ENCODE results near the gene IFT57. TPM values are rescaled to one million over a fixed set of nuclear protein-coding genes. Genes with fewer than 3 reads are reported as not detected.

IFT57 gene
- total RNA-seq, 1 experiment from 2014 or later: 17.6 TPM

DNA sequence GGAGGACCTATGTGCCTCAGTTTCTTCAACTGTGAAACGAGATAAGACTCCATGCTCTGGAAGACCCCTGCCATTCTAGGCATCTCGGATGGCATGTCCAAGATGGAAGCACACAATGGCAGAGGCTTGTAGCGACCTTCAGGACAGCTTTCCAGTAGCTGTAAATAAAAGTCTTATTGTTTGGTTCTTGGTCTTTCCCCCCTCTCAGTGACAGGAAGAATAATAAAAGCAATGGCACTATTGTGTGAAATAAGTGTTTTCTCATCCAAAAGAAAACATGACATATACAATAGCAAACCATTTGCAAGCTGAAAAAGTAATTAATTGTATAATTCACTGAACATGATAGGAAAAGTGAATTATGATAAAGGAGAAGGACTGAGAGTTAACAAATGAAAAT lies 98.9 kb downstream of the IFT57 start:
- ChIA-PET CTCF (no interaction called here), POLR2A (no interaction called here)
- Histone ChIP-seq H3K9me3 (no peaks in the 10 kb centered on the region), H3K4me1 (no peaks in the 10 kb centered on the region), H3K4me3 (ENCODE audit: low read depth, low read length) (no peak overlapping the region), H3K36me3 (ENCODE audit: control insufficient read depth, insufficient read depth, low read length) (no peaks in the 10 kb centered on the region), H3K27me3 (replicated peaks; ENCODE audit: control insufficient read depth, insufficient read depth, low read length) (no peaks in the 10 kb centered on the region)
- Mint-ChIP-seq H3K27me3 (ENCODE audit: insufficient read depth, unreplicated experiment) (no peaks in the 10 kb centered on the region), H3K9me3 (ENCODE audit: unreplicated experiment) (no peaks in the 10 kb centered on the region), H3K27ac (ENCODE audit: unreplicated experiment) (no peak overlapping the region), H3K36me3 (ENCODE audit: insufficient read depth, unreplicated experiment) (no peaks in the 10 kb centered on the region), H3K4me3 (ENCODE audit: unreplicated experiment) (no peak overlapping the region), H3K4me1 (ENCODE audit: low read depth, unreplicated experiment) (no peaks in the 10 kb centered on the region)
- no peak for TF ChIP-seq CTCF (IDR thresholded peaks at IDR 0.05; ENCODE audit: insufficient read depth in 1 of 2, low read depth in 1 of 2, low read length in 1 of 2, severe bottlenecking in 1 of 2, unreplicated experiment in 1 of 2)
- BruUV-seq (replicated peaks): no TSS peak
- intact Hi-C loops (cut with micrococcal nuclease; ENCODE audit: unreplicated experiment): no loop called here
- no peak for DNase-seq

GRCh38 chr3:108122276-108122675 lies 99.9 kb downstream of the IFT57 start:
- Mint-ChIP-seq H3K9me3 (ENCODE audit: unreplicated experiment) (no peaks in the 10 kb centered on the region), H3K27me3 (ENCODE audit: insufficient read depth, unreplicated experiment) (no peaks in the 10 kb centered on the region), H3K4me1 (ENCODE audit: low read depth, unreplicated experiment) (no peaks in the 10 kb centered on the region), H3K36me3 (ENCODE audit: insufficient read depth, unreplicated experiment) (no peaks in the 10 kb centered on the region), H3K27ac (ENCODE audit: unreplicated experiment) (no peak overlapping the region), H3K4me3 (ENCODE audit: unreplicated experiment) (no peak overlapping the region)
- Histone ChIP-seq H3K4me3 (ENCODE audit: low read depth, low read length) (no peak overlapping the region), H3K9me3 (no peaks in the 10 kb centered on the region), H3K4me1 (no peaks in the 10 kb centered on the region), H3K27me3 (replicated peaks; ENCODE audit: control insufficient read depth, insufficient read depth, low read length) (peaks cover under 1% of the 10 kb centered on the region; the same call in 1 of the 2 replicates), H3K36me3 (ENCODE audit: control insufficient read depth, insufficient read depth, low read length) (no peaks in the 10 kb centered on the region)
- no TSS peak for BruUV-seq (replicated peaks)
- ChIA-PET CTCF (no interaction called here), POLR2A (no interaction called here)
- intact Hi-C loops (cut with micrococcal nuclease; ENCODE audit: unreplicated experiment): no loop called here
- no peak for DNase-seq
- no peak for TF ChIP-seq CTCF (IDR thresholded peaks at IDR 0.05; ENCODE audit: insufficient read depth in 1 of 2, low read depth in 1 of 2, low read length in 1 of 2, severe bottlenecking in 1 of 2, unreplicated experiment in 1 of 2)

DNA sequence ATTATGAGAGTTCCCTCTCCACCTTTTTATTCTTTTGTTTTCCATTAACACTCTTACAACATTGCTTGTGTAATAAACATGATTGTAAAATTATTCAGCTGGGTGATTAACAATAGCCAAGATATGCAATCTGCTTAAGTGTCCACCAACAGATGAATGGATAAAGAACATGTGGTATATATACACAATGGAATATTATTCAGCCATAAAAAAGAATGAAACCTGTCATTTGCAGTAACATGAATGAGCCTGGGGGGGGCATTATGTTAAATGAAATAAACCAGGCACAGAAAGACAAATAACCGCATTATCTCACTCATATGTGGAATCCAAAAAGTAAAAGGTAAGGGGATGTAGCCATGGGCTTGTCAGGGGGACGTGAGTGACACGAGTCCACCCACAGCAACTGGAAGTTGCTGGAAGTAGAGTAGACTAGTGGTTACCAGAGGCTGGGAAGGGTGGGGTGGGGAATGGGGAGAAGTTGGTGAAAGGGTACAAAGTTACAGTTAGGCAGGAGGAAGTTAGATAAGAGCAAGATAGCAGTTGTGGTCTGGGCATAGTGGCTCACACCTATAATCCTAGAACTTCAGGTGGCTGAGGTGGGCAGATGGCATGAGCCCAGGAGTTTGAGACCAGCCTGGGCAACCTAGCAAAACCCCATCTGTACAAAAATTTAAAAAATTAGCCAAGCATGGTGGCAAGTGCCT lies 102.7 kb downstream of the IFT57 start:
- ChIA-PET CTCF (no interaction called here), POLR2A (no interaction called here)

More for the DNA sequence above, 102.7 kb downstream of the IFT57 start:
- no TSS peak for BruUV-seq (replicated peaks)
- H3K9me3 Mint-ChIP-seq (ENCODE audit: unreplicated experiment): no peaks in the 10 kb centered on the region
- no peak overlapping the region for H3K4me3 Mint-ChIP-seq (ENCODE audit: unreplicated experiment)
- no peak for TF ChIP-seq CTCF (IDR thresholded peaks at IDR 0.05; ENCODE audit: insufficient read depth in 1 of 2, low read depth in 1 of 2, low read length in 1 of 2, severe bottlenecking in 1 of 2, unreplicated experiment in 1 of 2)
- H3K27me3 Mint-ChIP-seq (ENCODE audit: insufficient read depth, unreplicated experiment): peaks cover 4% of the 10 kb centered on the region
- Histone ChIP-seq H3K27me3 (replicated peaks; ENCODE audit: control insufficient read depth, insufficient read depth, low read length) (peaks cover 2% of the 10 kb centered on the region; the same call in 1 of the 2 replicates), H3K4me1 (no peaks in the 10 kb centered on the region), H3K9me3 (no peaks in the 10 kb centered on the region), H3K4me3 (ENCODE audit: low read depth, low read length) (no peak overlapping the region), H3K36me3 (ENCODE audit: control insufficient read depth, insufficient read depth, low read length) (no peaks in the 10 kb centered on the region)
- no peak for DNase-seq
- intact Hi-C loops (cut with micrococcal nuclease; ENCODE audit: unreplicated experiment): no loop called here
- H3K4me1 Mint-ChIP-seq (ENCODE audit: low read depth, unreplicated experiment): no peaks in the 10 kb centered on the region
- H3K27ac Mint-ChIP-seq (ENCODE audit: unreplicated experiment): no peak overlapping the region
- no peaks in the 10 kb centered on the region for H3K36me3 Mint-ChIP-seq (ENCODE audit: insufficient read depth, unreplicated experiment)
